Stimulated activated CD8-positive, alpha-beta memory T cell treated with anti-CD3 and anti-CD28 coated beads, Interleukin-15, amount 100 ng/mL, for 24 hours (primary cell): ENCODE measurements around the gene C1QTNF8.

Experiments
- DNase-seq: peaks from one replicate; pipeline ENCODE4 v3.0.0-alpha.2; 2020; ENCODE audit warnings: low read depth

The C1QTNF8 gene

GRCh38 chr16:1127971-1128715 is 32.1 kb upstream of the C1QTNF8 start:
- no peak for DNase-seq

GRCh38 chr16:1127101-1127500 is 31.1 kb upstream of the C1QTNF8 start:
- DNase-seq, result no peak

GRCh38 chr16:1126586-1126985 is 30.5 kb upstream of the C1QTNF8 start:
- DNase-seq, result no peak

- no peak for DNase-seq
Measured at GRCh38 chr16:1126044-1126443, 30.0 kb upstream of the C1QTNF8 start.

- no peak for DNase-seq
Measured at GRCh38 chr16:1125471-1125870, 29.4 kb upstream of the C1QTNF8 start.

- DNase-seq, result no peak
Measured at GRCh38 chr16:1124795-1125194, 28.8 kb upstream of the C1QTNF8 start.

GRCh38 chr16:1124291-1124690 is 28.2 kb upstream of the C1QTNF8 start:
- no peak for DNase-seq

GRCh38 chr16:1123525-1124230 is 27.6 kb upstream of the C1QTNF8 start:
- no peak for DNase-seq

GRCh38 chr16:1122398-1122765 is 26.3 kb upstream of the C1QTNF8 start:
- no peak for DNase-seq

- no peak for DNase-seq
Measured at GRCh38 chr16:1121601-1122397, 25.8 kb upstream of the C1QTNF8 start.

GRCh38 chr16:1121009-1121408 is 25.0 kb upstream of the C1QTNF8 start:
- DNase-seq, result no peak

- DNase-seq, result no peak
Measured at GRCh38 chr16:1120577-1120941, 24.5 kb upstream of the C1QTNF8 start.

GRCh38 chr16:1119766-1120576 is 23.9 kb upstream of the C1QTNF8 start:
- no peak for DNase-seq

GRCh38 chr16:1119129-1119528 is 23.1 kb upstream of the C1QTNF8 start:
- no peak for DNase-seq

GRCh38 chr16:1117926-1118325 is 21.9 kb upstream of the C1QTNF8 start:
- DNase-seq, result no peak

- no peak for DNase-seq
Measured at GRCh38 chr16:1117176-1117900, 21.3 kb upstream of the C1QTNF8 start.

- DNase-seq, result no peak
Measured at GRCh38 chr16:1116693-1117077, 20.6 kb upstream of the C1QTNF8 start.

GRCh38 chr16:1113889-1114526 is 18.0 kb upstream of the C1QTNF8 start:
- DNase-seq, result no peak

- DNase-seq, result no peak
Measured at GRCh38 chr16:1113489-1113888, 17.4 kb upstream of the C1QTNF8 start.

- DNase-seq, result no peak
Measured at GRCh38 chr16:1112506-1113184, 16.6 kb upstream of the C1QTNF8 start.
